GM23338 (cell line): ENCODE measurements around the gene CADM4.

Source experiments
- CREB1 ChIP-seq: fragments of 250-450 bp; sonication (Bioruptor Pico); IDR thresholded peaks from 2 replicates; pipeline ENCODE4 v1.5.0; 2020; ENCODE audit warnings: low read depth, mild to moderate bottlenecking, moderate library complexity
- EZH2 ChIP-seq: fragments of 200-600 bp; sonication (generic); IDR thresholded peaks from one replicate; pipeline ENCODE4 v1.8.0; 2017; ENCODE audit warnings: antibody characterized with exemption, mild to moderate bottlenecking, low read depth; ENCODE audit not compliant: unreplicated experiment
- EZH2phosphoT487 ChIP-seq: fragments of 200-600 bp; sonication (generic); IDR thresholded peaks from one replicate; pipeline ENCODE4 v1.8.1; 2018; ENCODE audit warnings: antibody characterized with exemption; ENCODE audit not compliant: unreplicated experiment
- JUNB ChIP-seq: IDR thresholded peaks from one replicate; pipeline ENCODE4 v1.6.1; 2016; ENCODE audit warnings: antibody characterized with exemption; ENCODE audit not compliant: unreplicated experiment
- NANOG ChIP-seq: IDR thresholded peaks from 2 replicates; pipeline ENCODE4 v1.6.1; 2016; ENCODE audit warnings: antibody characterized with exemption, borderline replicate concordance
- POLR2AphosphoS5 ChIP-seq: IDR thresholded peaks from 2 replicates; pipeline ENCODE4 v1.6.1; 2016; ENCODE audit warnings: antibody characterized with exemption, low read depth
- STAT1 ChIP-seq: IDR thresholded peaks from one replicate; pipeline ENCODE4 v1.6.1; 2016; ENCODE audit warnings: antibody characterized with exemption; ENCODE audit not compliant: unreplicated experiment
- TF ChIP-seq, protein P1 (sequence below), 2 experiments: fragments of 200-600 bp in 1 of 2; sonication (generic) in 1 of 2; conservative IDR thresholded peaks; 2 replicates each; pipeline versions ENCODE4 v1.5.1 to v1.6.1; 2016 to 2017; ENCODE audit warnings: antibody characterized with exemption in 2 of 2, low read depth in 2 of 2, mild to moderate bottlenecking in 2 of 2, moderate library complexity in 1 of 2
- TF ChIP-seq, protein P2 (sequence below): IDR thresholded peaks from one replicate; pipeline ENCODE4 v1.6.1; 2018; ENCODE audit warnings: antibody characterized with exemption; ENCODE audit not compliant: unreplicated experiment

DNA sequence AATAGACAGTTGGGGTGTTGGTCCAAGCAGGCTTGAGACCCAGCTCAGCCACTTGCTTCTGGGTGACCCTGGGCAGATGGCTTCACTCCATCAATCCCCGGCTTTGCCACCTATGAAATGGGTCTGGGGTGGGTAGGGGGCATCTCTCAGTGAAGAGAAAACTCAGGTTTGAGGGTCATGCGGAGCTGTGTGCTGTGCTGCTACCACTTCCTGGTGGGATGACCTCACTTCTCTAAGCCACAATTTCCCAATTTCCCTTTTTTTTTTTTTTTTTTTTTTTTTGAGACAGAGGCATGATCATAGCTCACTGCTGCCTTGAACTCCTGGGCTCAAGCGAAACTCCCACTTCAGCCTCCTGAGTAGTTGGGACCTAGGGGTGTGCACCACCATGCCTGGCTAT, 34.9 kb upstream of the CADM4 start:
- TF ChIP-seq NANOG, result no peak
- no peak for TF ChIP-seq POLR2AphosphoS5
- TF ChIP-seq, protein P1, sequence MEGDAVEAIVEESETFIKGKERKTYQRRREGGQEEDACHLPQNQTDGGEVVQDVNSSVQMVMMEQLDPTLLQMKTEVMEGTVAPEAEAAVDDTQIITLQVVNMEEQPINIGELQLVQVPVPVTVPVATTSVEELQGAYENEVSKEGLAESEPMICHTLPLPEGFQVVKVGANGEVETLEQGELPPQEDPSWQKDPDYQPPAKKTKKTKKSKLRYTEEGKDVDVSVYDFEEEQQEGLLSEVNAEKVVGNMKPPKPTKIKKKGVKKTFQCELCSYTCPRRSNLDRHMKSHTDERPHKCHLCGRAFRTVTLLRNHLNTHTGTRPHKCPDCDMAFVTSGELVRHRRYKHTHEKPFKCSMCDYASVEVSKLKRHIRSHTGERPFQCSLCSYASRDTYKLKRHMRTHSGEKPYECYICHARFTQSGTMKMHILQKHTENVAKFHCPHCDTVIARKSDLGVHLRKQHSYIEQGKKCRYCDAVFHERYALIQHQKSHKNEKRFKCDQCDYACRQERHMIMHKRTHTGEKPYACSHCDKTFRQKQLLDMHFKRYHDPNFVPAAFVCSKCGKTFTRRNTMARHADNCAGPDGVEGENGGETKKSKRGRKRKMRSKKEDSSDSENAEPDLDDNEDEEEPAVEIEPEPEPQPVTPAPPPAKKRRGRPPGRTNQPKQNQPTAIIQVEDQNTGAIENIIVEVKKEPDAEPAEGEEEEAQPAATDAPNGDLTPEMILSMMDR (conservative IDR thresholded peaks at IDR 0.05; ENCODE audit: low read depth in 2 of 2), result no peak
- TF ChIP-seq, protein P2, sequence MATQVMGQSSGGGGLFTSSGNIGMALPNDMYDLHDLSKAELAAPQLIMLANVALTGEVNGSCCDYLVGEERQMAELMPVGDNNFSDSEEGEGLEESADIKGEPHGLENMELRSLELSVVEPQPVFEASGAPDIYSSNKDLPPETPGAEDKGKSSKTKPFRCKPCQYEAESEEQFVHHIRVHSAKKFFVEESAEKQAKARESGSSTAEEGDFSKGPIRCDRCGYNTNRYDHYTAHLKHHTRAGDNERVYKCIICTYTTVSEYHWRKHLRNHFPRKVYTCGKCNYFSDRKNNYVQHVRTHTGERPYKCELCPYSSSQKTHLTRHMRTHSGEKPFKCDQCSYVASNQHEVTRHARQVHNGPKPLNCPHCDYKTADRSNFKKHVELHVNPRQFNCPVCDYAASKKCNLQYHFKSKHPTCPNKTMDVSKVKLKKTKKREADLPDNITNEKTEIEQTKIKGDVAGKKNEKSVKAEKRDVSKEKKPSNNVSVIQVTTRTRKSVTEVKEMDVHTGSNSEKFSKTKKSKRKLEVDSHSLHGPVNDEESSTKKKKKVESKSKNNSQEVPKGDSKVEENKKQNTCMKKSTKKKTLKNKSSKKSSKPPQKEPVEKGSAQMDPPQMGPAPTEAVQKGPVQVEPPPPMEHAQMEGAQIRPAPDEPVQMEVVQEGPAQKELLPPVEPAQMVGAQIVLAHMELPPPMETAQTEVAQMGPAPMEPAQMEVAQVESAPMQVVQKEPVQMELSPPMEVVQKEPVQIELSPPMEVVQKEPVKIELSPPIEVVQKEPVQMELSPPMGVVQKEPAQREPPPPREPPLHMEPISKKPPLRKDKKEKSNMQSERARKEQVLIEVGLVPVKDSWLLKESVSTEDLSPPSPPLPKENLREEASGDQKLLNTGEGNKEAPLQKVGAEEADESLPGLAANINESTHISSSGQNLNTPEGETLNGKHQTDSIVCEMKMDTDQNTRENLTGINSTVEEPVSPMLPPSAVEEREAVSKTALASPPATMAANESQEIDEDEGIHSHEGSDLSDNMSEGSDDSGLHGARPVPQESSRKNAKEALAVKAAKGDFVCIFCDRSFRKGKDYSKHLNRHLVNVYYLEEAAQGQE, result no peak
- TF ChIP-seq EZH2phosphoT487, result no peak
- no peak for TF ChIP-seq EZH2
- TF ChIP-seq JUNB, result no peak
- TF ChIP-seq CREB1 (CRISPR knock-in tag), result no peak
- no peak for TF ChIP-seq STAT1
